ES-I3 (cell line): ENCODE data around the gene CEP170B.
A peak's percentile ranks its signal among the peaks of the same experiment; 100 is the strongest.

Experiments
- H3K36me3 ChIP-seq: 2 replicates; pipeline ENCODE4 v1.6.1; 2013; ENCODE audit warnings: mild to moderate bottlenecking, low read length, control low read depth, moderate library complexity; ENCODE audit not compliant: insufficient read depth
- H3K4me1 ChIP-seq: 2 replicates; pipeline ENCODE4 v1.6.1; 2013; ENCODE audit warnings: mild to moderate bottlenecking, control low read depth, low read length; ENCODE audit not compliant: insufficient read depth
- H3K9ac ChIP-seq: 2 replicates; pipeline ENCODE4 v1.6.1; 2013; ENCODE audit warnings: low read depth, mild to moderate bottlenecking, low read length, moderate library complexity
- H3K9me3 ChIP-seq: 2 replicates; pipeline ENCODE4 v1.6.1; 2013; ENCODE audit warnings: mild to moderate bottlenecking, low read length, moderate library complexity; ENCODE audit not compliant: control insufficient read depth, insufficient read depth

The CEP170B gene

GRCh38 chr14:104865081-104865630 is at the start of gene CEP170B:
Gene CEP170B, plus strand, starts transcription at chr14:104865268. Its CDS starts 3,183 bp downstream, at chr14:104868451.
- Histone ChIP-seq H3K9me3 (no peaks in the 10 kb centered on the region), H3K9ac (peak within 1 kb of the TSS; percentile 89), H3K4me1 (0 out of 2 replicates have a peak, but pooled peaks cover 8% of the 10 kb centered on the region), H3K36me3 (no peaks in the 10 kb centered on the region)

DNA sequence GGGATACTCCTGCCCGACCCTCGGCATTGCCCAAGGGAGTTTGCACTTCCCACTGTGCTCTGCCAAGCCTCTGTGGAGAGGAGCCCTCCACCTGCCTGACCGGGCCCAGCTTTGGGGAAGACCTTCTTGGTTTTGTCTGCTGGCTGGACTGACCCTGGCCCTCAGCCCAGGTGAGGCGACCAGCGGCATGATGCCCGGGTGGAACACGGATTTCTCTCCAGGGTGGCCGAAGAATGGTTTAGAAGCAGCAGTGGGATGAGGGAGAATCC is 48.5 kb upstream of the CEP170B start:
- Histone ChIP-seq H3K36me3 (no peaks in the 10 kb centered on the region), H3K4me1 (no peaks in the 10 kb centered on the region; the same call in 1 of the 2 replicates), H3K9ac (peak overlapping the region; percentile 79), H3K9me3 (no peaks in the 10 kb centered on the region)

DNA sequence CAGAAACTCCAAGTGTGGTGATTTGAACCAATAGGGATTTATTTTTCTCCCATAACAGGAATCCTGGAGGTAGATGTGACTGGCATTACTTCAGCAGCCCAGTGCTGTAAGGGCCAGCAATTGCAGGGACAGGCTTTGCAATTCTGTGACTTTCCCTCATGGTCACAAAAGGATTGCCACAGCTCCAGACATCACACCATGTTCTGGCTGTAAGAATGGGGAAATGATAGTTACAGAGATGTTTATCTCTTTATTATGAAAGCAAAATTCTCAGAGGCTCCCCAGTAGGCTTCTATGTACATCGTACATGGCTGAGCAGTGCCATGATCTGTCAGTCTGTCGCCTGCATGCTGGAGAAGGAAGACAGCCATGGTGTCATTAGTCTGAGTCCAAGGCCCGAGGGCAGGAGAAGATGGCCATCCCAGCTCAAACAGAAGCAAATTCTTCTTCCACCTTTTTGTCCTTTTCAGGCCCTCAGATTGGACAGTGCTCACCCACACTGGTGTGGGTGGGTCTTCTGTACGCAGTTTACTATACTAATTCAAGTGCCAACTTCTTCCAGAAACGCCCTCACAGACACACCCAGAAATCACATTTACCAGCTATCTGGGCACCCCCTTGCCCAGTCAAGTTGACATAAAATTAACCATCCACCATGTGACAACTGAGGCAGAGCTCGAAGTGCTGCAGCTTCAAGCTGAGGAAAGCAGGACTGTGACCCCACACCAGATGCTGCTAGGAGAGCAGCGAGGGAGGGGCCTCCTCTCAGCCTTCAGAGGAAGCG is 46.9 kb upstream of the CEP170B start:
- H3K36me3 ChIP-seq, result no peaks in the 10 kb centered on the region
- no peaks in the 10 kb centered on the region for H3K9me3 ChIP-seq
- H3K9ac ChIP-seq, result no peak overlapping the region
- no peaks in the 10 kb centered on the region; the same call in 1 of the 2 replicates for H3K4me1 ChIP-seq

DNA sequence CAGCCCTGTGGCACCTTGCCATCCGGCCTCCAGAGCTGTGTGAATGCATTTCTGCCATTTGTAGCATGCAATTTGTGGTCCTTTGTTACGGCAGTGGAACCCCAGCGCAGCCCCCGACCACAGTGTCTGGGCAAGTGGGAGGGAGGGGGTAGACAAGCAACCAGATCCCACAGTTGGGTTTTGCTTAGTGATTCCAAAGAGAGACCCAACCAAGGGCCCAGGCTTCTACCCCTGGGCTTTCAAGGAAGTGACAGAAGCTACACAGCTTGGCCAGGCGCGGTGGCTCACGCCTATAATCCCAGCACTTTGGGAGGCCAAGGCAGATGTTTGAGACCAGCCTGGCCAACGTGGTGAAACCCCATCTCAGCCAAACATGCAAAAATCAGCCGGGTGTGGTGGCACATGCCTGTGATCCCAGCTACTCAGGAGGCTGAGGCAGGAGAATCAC is 46.3 kb upstream of the CEP170B start:
- Histone ChIP-seq H3K36me3 (no peaks in the 10 kb centered on the region), H3K9ac (no peak overlapping the region), H3K9me3 (no peaks in the 10 kb centered on the region), H3K4me1 (no peaks in the 10 kb centered on the region; the same call in 1 of the 2 replicates)

DNA sequence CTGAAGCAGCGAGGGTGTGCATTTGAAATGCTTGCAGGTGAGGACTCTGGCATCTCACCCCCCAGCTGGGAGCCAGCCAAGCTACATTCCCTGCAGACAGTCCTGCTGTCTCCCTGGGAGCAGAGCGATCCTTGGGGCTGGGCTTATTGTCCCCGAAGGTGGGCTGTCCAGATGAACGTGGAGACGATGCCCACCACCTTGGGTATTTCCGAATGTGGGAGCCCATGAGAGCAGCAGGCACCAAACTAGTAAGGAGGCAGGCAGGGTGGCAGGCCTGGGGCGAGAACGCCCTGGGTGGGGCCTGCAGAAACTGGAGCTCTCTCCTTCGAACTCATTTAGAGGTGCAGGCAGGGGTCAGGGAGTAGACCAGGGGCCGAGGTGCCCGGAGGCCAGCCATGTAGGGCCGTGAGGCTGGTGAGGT is 45.7 kb upstream of the CEP170B start:
- Histone ChIP-seq H3K4me1 (no peaks in the 10 kb centered on the region; the same call in 1 of the 2 replicates), H3K36me3 (no peaks in the 10 kb centered on the region), H3K9me3 (no peaks in the 10 kb centered on the region), H3K9ac (no peak overlapping the region)

DNA sequence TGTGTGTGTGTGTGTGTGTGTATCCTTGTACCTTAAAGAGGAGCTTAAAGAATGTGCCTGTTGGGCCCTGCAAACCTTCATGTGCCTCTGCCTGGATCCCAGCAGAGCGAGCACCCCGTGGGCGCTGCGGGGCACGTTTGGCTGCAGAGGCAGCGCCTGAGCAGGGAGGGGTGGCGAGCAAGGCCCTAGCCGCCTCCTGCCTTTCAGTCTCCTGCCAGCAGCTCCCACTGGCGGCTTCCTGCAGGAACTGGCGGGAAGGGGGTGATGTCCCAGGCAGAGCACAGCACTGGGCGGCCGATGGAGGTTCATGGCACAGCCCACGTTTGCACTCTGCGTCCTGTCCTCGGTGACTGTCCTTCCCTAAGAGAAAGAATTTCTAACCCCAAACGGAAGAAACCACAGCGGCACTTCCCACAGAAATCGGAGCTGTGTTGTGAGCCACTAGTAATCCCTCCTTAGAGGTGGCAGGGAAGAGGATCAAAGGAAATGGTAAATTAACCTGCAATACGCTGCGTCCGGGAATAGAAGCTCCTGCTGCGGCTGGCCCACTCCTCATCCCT is 44.3 kb upstream of the CEP170B start:
- Histone ChIP-seq H3K9me3 (no peaks in the 10 kb centered on the region), H3K36me3 (no peaks in the 10 kb centered on the region), H3K4me1 (no peaks in the 10 kb centered on the region; the same call in 1 of the 2 replicates), H3K9ac (no peak overlapping the region)

GRCh38 chr14:104821229-104821945 is 43.7 kb upstream of the CEP170B start:
- H3K4me1 ChIP-seq, result no peaks in the 10 kb centered on the region; the same call in 1 of the 2 replicates
- H3K9me3 ChIP-seq, result no peaks in the 10 kb centered on the region
- no peaks in the 10 kb centered on the region for H3K36me3 ChIP-seq
- no peak overlapping the region for H3K9ac ChIP-seq

DNA sequence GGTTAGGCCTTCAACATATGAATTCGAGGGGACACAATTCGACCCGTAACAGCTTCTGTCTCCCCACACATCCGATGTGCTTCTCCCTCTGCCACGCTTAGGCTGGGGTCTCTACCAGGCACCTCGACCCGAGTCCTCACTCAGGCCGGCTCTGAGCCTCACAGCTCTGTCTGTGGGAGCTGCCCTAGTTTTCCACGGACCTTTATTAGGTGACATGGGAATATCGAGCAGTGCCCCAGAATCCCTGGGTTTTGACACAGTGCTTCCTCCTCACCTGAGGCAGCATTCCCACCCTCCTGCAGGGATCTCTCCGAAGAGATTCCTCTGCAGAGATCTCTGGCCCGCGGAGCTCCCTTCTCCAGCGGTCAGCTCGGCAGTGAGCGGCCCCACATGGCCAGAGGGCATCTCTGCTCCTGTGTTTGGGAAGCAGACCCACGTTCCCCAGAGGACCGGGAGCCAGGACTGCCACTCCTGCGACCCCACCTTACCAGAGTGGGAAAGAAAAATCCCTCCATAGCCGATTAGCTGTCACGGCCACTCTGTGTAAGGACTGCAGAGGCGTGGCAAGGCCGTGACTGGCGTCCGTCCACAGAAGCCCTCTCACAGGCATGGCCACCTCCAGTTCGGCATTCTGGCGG is 43.0 kb upstream of the CEP170B start:
- Histone ChIP-seq H3K9ac (no peak overlapping the region), H3K36me3 (no peaks in the 10 kb centered on the region), H3K9me3 (no peaks in the 10 kb centered on the region), H3K4me1 (no peaks in the 10 kb centered on the region; the same call in 1 of the 2 replicates)

GRCh38 chr14:104822821-104823615 is 42.0 kb upstream of the CEP170B start:
- H3K36me3 ChIP-seq, result no peaks in the 10 kb centered on the region
- no peaks in the 10 kb centered on the region; the same call in 1 of the 2 replicates for H3K4me1 ChIP-seq
- H3K9me3 ChIP-seq, result no peaks in the 10 kb centered on the region
- H3K9ac ChIP-seq, result no peak overlapping the region

- Histone ChIP-seq H3K9ac (no peak overlapping the region), H3K4me1 (no peaks in the 10 kb centered on the region; the same call in 1 of the 2 replicates), H3K36me3 (no peaks in the 10 kb centered on the region), H3K9me3 (no peaks in the 10 kb centered on the region)
These were observed 40.6 kb upstream of the CEP170B start for GRCh38 chr14:104824353-104824997.

- H3K9ac ChIP-seq, result peak overlapping the region; percentile 97
- no peaks in the 10 kb centered on the region for H3K9me3 ChIP-seq
- H3K36me3 ChIP-seq, result no peaks in the 10 kb centered on the region
- no peaks in the 10 kb centered on the region for H3K4me1 ChIP-seq
These were observed 38.7 kb upstream of the CEP170B start for GRCh38 chr14:104826189-104826860.

GRCh38 chr14:104826861-104827176 is 38.2 kb upstream of the CEP170B start:
- Histone ChIP-seq H3K9ac (peak overlapping the region; percentile 41; the same call in 1 of the 2 replicates), H3K4me1 (no peaks in the 10 kb centered on the region)

More at GRCh38 chr14:104826861-104827176, 38.2 kb upstream of the CEP170B start:
- no peaks in the 10 kb centered on the region for H3K9me3 ChIP-seq
- H3K36me3 ChIP-seq, result no peaks in the 10 kb centered on the region
